Breast epithelium (tissue), 3 donors: ENCODE results near the gene TRIM36.

Experiments
- CTCF ChIP-seq, 3 donors: fragments of 450-650 bp; IDR thresholded peaks; one replicate each; pipeline ENCODE4 v1.5.1; 2016 to 2017; ENCODE audit warnings: antibody characterized with exemption in 3 of 3, mild to moderate bottlenecking in 3 of 3, moderate library complexity in 3 of 3
- POLR2AphosphoS5 ChIP-seq, 3 donors: sonication (generic); formaldehyde crosslinking; IDR thresholded peaks; one replicate each; pipeline ENCODE4 v1.6.1; 2017; ENCODE audit warnings: antibody characterized with exemption in 3 of 3

DNA sequence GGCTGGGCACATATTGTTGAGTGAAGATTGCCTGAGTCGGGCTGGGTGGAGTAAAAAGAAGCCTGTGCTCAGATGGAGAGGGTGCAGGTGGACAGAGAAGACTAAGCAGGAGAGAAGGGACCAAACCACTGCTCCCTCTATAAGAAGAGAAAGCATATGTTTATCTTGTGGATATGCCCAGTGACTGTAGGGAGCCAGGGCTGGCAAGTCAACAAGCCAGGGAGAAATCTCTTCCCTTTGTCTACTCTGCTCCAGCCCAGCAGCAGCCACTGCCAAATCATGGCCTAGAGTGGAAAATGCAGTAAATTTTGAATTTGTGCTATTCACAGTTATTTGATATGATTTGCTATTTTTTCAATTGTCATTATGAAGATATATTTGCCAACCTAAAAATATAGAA, 33.2 kb upstream of the TRIM36 start:
- no peak for TF ChIP-seq CTCF (IDR thresholded peaks at IDR 0.05)
- TF ChIP-seq POLR2AphosphoS5 (IDR thresholded peaks at IDR 0.05), result no peak
